GM12864 (cell line): ENCODE data around the gene ITK.
"Not testable (repeated sequence)": the region's sequence is repeated elsewhere in the genome, so short reads cannot be mapped to it uniquely, and the experiment has no call there.

Experiments used
- DNase-seq: peaks from one replicate; pipeline ENCODE4 v3.0.0-alpha.2; 2011; ENCODE audit warnings: low read depth
- H3K4me3 ChIP-seq: 2 replicates; pipeline ENCODE4 v1.5.1; 2011; ENCODE audit warnings: mild to moderate bottlenecking, low read depth, low read length, control low read depth
- TF ChIP-seq, protein P1 (sequence below): IDR thresholded peaks from 2 replicates; pipeline ENCODE4 v1.5.1; 2011; ENCODE audit warnings: low read depth, mild to moderate bottlenecking, moderate library complexity, low read length, control low read depth, inconsistent platforms; ENCODE audit errors: missing control alignments

The ITK gene

DNA sequence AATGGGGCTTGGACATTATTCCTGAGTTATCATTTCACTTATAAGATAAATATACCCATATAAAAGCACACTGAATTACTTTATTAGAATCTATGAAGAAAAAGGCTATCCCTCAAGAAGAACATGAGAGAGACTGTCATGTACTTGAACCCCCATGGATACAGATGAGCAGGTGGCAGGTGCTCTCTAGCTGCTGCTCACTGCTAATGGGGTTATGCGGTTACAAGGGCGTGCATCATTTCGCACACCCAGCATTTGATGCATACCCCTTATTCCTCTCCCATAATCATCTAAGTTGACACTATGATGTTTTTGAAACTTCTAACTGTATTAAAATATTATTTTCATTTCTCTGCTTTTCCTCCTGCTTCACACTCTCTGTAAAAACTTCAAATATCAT lies 16.4 kb downstream of the ITK start:
- TF ChIP-seq, protein P1, sequence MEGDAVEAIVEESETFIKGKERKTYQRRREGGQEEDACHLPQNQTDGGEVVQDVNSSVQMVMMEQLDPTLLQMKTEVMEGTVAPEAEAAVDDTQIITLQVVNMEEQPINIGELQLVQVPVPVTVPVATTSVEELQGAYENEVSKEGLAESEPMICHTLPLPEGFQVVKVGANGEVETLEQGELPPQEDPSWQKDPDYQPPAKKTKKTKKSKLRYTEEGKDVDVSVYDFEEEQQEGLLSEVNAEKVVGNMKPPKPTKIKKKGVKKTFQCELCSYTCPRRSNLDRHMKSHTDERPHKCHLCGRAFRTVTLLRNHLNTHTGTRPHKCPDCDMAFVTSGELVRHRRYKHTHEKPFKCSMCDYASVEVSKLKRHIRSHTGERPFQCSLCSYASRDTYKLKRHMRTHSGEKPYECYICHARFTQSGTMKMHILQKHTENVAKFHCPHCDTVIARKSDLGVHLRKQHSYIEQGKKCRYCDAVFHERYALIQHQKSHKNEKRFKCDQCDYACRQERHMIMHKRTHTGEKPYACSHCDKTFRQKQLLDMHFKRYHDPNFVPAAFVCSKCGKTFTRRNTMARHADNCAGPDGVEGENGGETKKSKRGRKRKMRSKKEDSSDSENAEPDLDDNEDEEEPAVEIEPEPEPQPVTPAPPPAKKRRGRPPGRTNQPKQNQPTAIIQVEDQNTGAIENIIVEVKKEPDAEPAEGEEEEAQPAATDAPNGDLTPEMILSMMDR, result no peak
- H3K4me3 ChIP-seq, result no peak overlapping the region
- DNase-seq, result no peak

DNA sequence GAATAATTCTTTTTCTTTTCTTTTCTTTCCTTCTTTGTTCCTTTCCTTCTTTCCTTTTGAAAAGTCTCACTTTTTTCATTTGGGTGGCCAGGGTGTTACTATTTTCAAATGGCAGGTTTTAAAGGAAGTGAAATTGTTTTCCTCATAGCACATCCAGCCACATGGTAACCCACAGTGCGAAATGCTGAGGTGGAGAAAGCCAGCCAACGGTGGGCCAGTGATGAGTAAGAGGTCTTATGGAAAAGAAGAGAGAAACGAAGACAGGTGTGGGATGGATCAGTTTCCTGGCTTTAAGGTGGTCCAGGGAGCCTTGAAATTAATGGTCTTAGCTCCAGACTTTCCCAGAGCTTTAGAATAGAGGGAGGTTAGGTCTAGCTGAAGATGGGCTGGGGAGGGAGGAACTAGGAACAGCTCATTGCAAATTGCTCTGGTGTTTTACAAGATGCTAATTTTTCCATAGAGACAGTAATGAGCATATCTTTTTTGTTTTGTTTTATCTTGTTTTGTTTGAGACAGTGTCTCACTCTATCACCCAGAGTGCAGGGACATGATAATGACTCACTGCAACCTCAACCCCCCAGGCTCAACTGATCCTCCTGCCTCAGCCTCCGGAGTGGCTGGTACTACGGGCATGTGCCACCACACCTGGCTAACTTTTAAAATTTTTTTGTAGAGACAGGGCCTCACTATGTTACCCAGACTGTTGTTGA lies 17.8 kb downstream of the ITK start:
- TF ChIP-seq, protein P1, result no peak
- H3K4me3 ChIP-seq, result no peak overlapping the region
- DNase-seq, result no peak

DNA sequence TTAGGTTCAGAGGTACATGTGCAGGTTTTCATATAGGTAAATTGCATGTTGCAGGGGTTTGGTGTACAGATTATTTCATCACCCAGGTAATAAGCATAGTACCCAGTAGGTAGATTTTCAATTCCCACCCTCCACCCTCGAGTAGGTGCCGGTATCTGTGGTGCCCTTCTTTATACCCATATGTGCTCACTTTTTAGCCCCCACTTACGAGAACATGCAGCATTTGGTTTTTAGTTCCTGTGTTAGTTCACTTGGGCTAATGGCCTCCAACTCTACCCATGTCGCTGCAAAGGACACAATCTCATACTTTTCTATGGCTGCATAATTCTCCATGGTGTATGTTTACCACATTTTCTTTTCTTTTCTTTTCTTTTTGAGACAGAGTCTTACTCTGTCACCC lies 21.2 kb downstream of the ITK start:
- TF ChIP-seq, protein P1, result no peak
- DNase-seq, result no peak
- no peak overlapping the region for H3K4me3 ChIP-seq

DNA sequence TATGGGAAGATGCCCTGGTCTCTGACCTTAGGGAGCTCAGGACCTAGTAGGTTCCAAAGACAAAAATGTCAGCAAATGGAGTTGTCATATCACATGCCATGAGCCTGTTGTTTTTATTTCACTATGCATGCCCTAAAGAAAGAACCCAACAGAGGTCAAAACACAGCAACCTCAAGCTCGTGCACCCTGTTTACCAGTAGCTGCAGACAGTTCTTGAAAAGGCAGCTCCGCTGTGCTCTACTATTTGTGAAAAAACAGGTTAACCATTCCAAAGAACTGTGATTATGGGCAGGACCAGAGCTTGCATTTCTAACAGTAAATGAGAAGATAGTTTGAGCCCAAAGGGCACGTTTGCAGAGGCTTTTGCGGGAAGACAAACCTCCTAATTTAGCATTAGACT lies 22.8 kb downstream of the ITK start:
- no peak overlapping the region for H3K4me3 ChIP-seq
- no peak for DNase-seq
- TF ChIP-seq, protein P1, result no peak

DNA sequence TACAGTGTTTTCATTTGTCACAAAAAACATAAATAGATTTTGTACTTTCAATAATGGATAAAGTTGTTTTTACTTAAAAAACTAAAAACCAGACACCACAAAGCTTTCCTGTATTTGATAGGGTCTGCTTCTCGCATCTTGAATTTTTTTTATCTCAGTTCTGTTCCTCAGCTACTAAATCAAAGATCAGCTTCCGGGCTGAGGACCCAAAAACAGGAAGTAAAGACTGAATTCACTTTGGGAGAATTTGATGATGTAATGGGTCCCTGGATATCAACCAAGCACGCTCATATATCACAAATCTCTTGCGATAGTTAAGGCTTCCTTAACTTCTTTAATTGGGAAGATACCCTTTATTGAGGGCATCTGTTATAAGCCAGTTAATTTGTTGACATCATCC lies 24.1 kb downstream of the ITK start:
- TF ChIP-seq, protein P1, result no peak

DNA sequence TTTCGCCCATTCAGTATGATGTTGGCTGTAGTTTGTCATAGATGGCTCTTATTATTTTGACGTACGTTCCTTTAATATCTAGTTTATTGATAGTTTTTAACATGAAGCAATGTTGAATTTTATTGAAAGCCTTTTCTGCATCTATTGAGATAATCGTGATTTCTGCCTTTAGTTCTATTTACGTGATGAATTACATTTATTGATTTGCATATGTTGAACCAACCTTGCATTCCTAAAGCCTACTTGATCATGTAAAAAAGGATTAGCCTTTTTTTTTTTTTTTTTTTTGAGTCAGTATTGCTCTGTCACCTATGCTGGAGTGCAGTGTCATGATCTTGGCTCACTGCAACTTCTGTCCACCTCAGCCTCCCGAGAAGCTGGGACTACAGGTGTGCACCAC lies 25.1 kb downstream of the ITK start:
- DNase-seq, result no peak
- TF ChIP-seq, protein P1, result no peak
- no peak overlapping the region for H3K4me3 ChIP-seq

More for the DNA sequence above, 24.1 kb downstream of the ITK start:
- H3K4me3 ChIP-seq, result no peak overlapping the region
- DNase-seq, result no peak

DNA sequence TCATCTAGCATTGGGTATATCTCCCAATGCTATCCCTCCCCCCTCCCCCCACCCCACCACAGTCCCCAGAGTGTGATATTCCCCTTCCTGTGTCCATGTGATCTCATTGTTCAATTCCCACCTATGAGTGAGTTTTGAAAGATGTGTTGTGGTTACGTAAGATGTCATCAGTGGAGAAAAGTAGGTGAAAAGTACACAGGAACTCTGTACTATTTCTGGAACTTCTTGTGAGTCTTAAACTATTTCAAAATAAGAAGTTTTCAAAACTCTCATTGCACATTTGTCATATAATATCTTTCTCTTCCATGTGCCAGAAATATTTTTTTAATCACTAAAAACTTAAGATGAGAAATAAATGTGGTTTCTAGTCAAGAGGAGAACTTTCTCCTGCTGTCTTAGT lies 30.0 kb downstream of the ITK start:
- not testable (repeated sequence) for H3K4me3 ChIP-seq, DNase-seq
